Inferior parietal cortex (tissue), 1 donor: Measurements from ENCODE around the gene TBC1D22A.
"Not testable (repeated sequence)": the region's sequence is repeated elsewhere in the genome, so short reads cannot be mapped to it uniquely, and the experiment has no call there.

Experiments used
- DNase-seq: peaks from one replicate; pipeline ENCODE4 v3.0.0-alpha.2; 2016; ENCODE audit errors: extremely low spot score

TBC1D22A gene

DNA sequence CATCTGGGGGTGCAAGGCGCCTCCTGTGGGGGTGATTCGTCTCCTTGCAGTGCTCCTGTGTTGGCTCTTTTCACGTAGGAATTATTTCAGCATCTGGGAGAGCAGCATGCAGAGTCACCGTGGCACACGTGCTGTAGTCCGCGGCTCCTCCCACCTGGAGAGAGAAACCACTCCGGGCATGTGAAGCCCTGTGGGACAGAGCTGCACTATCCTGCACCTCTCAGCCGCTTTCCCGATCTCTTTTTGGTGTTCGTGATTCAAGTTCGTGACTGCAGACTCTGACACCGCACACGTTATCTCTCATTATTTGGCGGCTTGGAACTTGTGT is 394.6 kb downstream of the TBC1D22A start:
- no peak for DNase-seq

DNA sequence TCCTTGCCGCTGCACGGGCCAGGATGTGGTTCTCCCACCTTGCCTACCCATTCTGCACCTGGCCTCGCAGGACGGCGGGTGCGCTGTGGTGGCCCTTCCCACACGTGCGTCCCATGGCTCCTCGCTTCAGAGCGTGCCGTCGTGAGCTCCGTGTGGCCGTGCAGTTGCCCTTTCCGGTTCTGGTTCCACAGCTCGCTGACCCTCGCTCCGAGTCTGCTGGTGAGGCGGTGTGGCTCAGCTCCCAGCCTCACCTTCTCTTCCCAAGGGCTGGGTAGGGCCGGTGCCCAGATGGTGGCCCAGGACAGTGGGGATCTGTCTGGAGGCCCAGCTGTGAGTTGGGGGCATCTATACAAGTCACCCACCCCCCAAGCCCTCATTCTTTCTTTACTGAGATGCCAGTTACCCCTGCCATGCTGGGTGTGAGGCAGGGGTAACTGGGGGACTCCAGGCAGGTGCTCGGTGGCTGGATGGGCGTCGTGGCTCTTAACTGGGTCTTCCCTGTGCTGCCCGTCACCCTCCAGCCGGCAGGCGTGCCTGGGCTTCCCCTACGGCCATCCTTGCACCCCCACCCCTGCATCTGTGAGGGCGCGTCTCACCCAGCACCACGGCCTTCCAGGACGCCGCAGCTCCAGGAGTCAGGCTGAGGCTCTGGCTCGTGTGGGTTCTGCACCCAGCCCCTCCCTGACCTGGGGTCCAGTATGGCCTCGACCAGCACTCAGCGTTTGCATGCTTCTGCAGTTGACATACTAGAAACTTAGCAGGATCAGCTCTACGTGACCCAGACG is 395.2 kb downstream of the TBC1D22A start:
- DNase-seq = no peak

DNA sequence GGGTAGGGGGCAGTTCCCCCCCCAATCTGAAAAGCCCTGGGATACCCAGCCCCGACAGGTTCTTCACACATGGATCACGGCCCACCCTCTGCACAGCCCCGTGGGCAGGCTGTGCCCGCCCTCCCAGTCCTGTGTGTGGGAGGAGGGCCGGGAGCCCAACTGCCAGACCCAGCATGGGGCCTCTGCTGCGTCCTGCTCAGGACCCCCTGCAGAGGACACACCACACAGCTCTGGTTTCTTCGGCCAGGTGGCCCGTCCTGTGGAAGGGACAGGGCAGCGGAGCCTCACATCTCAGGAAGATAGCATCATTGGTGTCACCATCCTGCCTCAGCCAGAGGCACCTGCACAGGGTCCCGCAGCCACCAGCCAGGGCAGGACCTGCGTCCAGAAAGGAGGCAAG is 396.0 kb downstream of the TBC1D22A start:
- no peak for DNase-seq

DNA sequence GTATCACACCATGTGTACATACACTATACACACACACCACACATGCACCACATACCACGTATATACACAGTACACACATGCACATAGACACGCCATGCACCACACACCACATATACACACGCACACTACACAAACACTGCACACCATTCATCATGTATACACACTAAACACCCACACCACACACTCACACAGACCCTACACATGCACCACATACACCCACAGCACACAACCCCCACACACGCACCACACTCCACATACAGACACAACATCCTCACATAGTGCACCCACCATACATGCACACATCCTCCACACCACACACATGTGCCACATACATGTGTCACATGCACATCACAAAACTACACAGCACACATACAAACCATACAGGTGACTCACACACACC is 397.1 kb downstream of the TBC1D22A start:
- no peak for DNase-seq

DNA sequence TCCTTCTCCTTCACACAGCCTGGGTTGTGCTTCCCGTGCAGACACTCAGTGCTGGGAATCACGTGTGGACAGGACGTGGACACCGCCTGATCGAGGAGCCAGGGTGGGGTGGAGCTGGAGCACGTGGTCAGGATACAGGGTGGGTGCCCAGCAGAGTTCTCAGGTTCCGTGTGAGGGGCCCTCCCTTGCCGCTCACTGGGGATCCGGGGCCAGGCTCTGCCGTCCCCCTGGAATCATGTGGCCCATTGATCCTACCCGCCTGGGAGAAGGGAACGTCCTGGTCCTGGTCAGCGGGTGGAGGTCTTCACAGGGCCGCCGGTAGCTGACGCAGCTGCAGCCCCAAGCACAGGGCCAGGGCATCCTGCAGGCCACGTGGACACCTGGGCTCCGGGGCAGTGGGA is 397.7 kb downstream of the TBC1D22A start:
- DNase-seq = no peak

DNA sequence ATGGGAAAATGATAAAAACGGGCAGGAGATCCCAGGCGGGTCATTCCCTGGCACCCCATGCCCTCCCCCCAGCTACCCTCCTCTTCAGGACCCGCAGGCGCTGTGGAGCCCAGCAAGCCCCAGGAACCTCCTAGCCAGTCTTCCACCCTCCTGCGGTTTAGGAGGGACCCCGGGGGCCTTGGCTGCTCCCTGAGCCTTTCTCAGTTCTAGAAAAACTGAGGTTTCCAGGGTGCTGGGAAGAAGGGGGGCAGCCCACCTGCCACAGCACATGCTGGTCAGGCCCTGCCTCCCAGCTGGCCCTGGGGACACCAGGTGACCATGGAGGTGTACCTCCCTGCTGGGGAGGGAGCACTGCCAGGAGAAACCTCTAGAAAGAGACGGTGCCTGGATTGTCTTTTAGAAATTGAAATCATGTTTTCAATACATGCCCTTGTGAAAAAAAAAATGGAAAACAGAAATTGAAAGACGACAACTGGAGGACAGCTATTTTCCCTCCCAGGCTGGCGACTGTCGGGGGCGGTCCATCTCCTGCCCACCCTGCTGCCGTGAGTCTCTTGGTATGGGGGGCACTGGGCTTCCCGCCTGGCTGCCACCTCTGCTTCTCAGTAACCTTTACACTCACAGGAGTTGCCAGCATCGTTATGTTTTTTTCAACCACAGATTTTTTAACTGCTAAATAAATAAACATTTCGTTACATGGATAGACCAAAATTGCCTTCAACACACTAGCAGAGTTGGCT is 398.5 kb downstream of the TBC1D22A start:
- no peak for DNase-seq

DNA sequence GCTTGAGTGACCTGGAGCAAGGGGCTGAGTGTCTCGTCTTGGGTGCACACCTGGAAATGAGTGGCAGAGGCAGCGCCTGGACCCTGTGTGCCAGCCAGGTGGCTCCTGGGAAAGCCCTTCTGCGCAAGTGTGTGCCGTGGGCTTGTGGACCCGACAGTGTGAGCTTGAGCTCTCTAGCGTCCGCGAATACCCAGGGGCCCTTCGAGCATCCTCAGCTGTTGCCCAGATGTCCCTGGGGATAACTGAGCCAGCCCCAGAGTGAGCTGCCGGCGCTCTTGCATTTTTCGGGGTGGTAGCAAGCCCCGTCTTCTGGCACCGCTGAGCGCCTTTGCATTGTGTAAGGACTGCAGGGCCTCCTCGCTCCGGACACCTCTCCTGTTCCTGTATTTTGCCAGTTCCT is 399.2 kb downstream of the TBC1D22A start:
- no peak for DNase-seq

DNA sequence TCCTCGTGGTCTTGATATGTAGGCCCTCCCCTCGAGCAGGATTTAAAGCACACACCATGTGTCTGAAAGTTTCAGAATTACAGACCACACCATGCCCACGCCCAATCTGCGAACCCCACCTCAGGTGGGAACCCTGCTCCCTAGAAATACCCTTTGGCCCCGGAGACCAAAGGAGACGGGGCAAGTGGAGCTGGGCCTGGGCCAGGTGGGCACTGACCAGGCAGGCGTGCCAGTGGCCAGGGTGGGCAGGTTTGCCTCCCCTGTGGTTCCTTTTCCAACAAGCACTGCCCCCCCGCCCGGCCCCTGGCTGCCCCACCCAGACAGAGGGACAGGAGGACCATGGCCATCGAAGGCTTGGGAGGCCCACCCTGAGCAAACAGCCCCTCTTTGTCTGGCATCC is 400.4 kb downstream of the TBC1D22A start:
- no peak for DNase-seq

DNA sequence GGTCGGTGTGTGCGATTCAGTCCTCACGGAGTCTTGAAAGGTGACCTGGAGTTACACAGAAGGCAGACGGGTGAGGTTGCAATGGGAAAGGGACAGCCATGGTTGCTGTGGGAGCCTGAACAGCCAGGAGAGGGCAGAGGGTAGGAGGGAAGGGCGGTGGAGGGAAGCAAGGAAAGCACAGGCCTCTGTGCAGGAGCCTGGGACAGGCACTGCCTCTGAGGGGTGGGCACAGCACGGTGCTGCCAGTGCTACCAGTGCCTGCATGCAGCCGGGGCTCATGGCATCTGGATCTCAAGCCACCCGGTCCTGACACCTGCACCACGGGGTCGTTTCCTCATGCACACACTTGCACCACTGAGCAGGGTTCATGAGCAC is 401.0 kb downstream of the TBC1D22A start:
- DNase-seq = no peak

DNA sequence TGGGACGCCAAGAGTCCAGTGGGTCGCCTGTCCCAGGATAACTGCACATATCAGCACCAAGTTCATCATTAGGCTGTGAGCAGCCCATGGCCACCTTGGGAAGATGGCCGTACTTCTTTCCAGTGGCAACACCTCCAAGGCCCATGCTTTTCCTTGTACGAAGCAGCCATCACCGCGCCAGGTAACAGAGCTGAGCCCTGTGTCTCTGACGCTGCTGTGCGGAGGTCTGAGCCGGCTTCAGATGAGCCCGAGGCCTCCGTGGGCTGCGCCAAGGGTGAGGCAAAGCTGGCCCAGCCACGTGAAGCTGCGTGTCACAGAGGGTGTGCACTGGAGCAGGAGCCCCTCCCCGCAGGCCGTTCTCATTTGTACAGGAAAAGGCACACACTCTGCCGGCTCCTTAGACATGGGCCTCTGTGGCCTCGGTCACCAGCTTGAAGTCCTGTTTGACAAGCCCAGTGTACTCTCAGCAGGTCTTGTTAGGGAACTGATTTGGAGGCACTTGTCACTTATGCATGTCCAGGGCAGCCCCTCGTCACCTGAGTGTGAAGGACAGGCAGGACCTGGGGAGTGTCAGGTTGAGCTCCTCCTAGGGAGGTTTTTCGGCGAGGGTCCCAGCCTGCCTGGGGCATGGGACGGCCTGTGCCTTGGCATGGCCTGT is 401.5 kb downstream of the TBC1D22A start:
- DNase-seq = no peak

DNA sequence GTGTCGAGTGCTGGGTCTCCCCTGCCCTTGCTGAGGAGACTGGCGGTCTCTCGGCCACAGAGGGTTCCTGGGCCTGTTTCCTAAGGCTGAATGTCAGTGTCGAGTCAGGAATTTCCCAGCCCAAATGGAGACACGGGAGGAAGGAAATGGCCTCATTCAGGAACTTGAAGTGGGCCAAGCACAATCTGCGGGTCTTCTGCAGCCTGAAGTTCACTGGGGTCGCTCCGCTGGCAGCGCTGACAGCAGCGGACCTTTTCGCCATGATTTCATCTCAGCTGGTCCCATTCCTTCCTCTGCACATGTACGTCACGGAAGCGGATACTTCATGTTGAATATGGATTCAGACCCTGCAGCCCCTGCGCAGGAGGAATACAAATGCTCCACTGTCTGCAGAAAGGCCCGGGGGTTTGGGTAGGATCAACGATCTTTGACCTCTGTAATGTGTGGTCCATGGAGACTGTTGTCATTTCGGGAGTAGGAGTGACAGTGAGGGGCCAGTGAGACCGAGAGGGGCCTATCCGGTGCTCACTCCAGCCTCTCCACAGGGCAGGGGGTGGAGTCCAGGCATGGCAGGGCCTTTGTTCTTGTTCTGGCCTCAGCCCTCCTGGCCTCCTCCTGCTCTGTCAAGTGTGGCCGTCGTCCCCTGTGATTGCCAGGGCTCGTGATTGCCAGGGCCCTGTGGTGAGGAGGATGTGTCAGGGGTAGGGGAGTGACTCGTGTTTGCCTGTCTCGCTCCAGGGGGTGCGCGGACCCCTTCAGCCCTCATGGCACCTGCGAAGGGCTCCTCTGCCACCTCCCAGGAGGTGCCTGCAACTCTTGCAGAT is 402.3 kb downstream of the TBC1D22A start:
- DNase-seq = no peak

DNA sequence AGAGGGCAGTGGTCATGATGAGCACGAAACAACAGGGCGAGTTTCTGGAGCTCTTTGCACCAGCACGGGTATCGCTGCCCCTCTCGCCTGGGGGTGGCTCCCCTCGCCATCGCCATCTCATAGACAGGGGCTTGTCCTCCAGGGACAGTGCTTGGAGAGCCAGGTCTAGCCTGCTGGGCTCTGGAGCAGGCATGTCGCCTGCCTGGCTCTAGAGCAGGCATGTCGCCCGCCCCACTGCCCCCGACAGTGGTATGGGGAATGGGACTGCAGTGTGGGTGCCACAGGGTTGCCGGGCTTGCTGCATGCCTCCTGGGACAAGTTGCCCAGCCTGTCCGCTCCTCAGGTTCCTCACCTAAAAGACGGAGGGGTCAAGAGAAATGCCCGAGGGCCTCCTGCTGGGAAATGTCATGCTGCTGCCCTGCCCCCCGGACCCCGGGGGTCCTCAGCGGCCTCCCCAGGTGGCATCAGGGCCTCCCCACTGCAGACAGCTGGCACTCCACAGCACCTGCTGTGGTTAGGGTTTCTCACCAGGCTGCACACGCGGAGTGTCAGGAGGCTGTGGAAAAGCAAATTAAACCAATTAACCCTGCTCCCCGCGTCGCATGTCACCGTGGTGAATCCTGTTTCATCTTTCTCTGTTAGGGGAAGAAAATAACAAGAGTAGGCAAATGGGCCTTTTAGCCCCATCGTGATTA is 403.0 kb downstream of the TBC1D22A start:
- DNase-seq = no peak

DNA sequence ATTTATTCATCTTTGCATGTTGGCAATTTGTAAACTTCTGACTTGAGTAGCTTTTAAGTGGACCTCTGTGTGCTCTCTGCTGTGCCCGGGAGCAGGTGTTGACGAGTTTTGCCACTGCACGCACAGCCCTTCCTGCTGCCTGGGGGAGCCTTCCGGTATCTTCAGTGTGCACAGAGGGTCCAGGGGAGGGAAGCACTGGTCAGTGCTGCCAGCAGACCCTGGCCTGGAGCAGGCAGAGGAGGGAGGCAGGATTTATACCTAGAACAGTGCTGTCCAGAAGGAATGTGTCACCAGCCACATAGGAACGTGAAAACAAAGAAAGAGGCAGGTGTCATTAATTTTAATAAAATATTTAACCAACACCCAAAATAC is 403.6 kb downstream of the TBC1D22A start:
- DNase-seq = no peak

DNA sequence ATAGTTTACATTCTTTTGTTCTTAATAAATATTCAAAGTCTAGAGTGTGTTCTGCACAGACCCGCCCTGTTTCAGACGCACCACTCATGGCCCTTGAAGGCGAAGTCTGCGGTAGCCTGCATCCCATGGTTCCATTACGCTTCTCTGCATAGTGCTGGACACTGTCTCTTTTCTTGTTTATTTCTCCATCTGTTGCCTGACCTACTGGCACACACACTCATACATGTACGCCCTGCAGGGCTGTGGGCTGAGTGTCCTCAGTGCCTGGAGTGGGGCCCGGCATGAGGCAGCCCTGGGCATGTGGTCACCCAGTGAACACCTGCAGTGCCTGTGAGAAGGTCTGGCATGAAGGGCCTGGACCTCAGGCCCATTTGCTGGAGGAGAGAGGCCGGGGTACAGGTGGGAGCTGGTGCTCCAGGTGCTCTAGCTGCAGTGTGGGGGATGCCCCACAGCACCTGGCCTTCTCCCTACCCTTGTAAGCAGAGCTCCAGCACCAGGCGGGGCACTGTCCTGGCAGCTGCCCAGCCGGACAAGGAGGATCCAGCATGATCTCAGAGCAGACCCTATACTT is 404.1 kb downstream of the TBC1D22A start:
- DNase-seq = no peak

DNA sequence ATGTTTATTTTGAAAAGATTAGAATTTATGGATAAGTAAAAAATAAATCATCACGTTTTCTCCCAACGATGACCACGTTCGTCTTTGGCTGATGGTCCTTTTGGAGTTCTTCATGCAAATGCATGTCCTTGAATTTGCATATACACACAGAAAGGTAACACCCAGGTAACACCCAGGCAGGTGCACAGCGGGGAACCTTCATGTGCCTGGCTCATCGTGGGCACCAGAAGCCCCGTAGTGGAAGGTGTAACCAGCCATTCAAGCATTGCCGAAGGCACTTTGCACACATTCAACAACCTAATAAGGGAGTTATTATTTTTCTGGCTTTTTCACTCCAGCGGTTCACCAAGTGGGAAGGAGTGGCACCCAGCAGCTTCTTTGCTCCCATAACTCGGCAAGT is 404.6 kb downstream of the TBC1D22A start:
- DNase-seq = no peak

DNA sequence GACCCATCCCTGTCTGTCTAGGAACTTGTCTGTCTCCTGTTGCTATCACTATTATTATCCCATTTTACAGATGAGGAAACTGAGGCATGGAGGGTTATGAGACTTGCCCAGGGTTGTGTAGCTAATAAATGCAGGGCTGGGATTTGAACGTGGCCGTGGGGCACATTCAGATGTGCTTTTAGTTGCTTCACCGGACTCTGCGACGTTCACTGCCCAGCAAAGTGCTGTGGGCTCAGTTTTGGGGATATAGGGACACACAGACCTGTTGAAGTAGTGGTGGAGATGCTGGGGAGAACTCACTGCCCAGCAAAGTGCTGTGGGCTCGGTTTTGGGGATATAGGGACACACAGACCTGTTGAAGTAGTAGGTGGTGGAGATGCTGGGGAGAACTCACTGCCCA is 405.5 kb downstream of the TBC1D22A start:
- not testable (repeated sequence) for DNase-seq

DNA sequence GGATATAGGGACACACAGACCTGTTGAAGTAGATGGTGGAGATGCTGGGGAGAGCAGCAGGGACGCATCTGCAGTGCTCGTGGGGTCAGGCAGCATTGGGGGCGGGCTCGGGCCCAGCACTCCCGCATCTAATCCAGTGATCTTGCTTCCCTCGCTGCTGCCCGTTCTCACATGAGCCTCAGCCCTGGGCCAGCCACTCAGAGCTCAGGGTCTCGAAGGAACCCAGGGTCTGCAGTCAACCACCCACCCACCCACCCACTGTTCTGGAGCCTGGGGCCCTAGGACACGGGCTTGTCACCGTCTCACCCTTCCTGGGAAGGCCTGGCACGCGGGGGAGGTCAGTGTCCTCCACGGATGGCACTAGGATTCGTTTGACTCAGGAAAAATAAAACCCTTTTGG is 406.0 kb downstream of the TBC1D22A start:
- DNase-seq = no peak

DNA sequence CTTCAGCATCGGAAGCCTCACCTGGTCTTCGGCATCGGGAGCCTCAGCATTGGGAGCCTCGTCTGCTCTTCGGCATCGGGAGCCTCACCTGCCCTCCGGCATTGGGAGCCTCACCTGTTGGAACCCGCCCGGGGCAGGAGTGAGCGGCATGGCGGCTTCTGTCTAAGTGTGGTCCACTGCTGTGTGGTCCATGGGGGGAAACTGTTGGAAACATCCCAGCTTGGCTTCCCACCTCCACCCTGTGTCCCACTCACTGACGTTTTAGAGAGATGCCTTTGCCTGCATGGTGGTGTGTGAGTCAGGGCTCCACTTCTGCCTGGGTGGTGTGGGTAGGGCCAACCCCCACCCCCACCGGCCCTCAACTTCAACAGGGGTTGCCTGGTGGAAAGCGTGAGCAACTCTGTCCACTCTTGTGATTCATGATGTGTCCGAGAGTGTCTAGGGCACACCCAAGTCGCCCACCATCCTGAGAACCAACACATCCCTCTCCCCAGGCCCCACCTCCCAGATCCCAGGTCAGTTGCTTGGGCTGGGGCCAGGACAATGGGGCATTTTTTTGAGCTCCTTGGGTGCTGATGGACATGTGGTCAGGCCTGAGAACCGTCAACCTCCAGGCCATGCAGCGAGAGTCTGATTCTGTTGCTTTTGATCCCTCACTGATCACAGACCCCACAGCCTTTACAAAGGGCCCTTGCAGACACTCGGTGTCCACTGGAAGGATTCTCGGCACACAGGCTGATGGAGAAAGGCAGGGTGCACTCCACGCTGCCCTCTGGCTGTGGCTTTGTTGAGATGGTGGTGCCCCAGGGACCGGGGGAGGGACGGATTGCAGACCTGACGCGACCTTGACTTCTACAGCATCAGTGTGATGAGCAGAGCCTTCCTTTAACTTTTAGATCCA is 406.7 kb downstream of the TBC1D22A start:
- no peak for DNase-seq

DNA sequence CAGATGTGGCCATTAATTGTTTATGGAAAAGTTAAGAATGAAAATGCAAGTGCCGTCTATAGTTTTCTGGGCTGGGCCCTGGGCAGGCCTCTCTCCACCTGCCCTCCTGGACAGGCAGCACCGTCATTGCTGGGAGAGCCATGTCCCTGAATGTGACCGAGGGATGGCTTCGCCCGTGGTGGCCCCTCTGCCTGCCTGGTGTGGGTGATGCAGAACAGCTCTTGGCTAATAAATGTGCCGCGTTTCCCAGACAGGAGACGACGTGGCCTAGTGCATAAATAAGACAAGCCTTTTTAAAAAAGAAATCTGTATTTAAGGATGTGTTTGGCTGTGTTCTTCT is 407.3 kb downstream of the TBC1D22A start:
- DNase-seq = no peak
